H1 (cell line): ENCODE data around the gene KCNMB4. TPM values are rescaled to one million over a fixed set of nuclear protein-coding genes. Genes with fewer than 3 reads are reported as not detected.

ENCODE experiments used
- CTCF ChIA-PET: fragments of 300-600 bp; sonication (Branson Sonifier 250); formaldehyde crosslinking; loops from one replicate; lab custom pipeline; 2021; ENCODE audit not compliant: partially characterized antibody; lab: Charles Lee
- POLR2A ChIA-PET: fragments of 300-600 bp; sonication (Branson Sonifier 250); formaldehyde crosslinking; loops from one replicate; lab custom pipeline; 2021; ENCODE audit warnings: inconsistent platforms; ENCODE audit not compliant: partially characterized antibody; lab: Charles Lee
- DNase-seq, 2 experiments: peaks; one replicate each; pipeline versions ENCODE4 v3.0.0 to v3.0.0-alpha.2; 2010 to 2022; ENCODE audit warnings: low spot score in 2 of 2, low read depth in 1 of 2, mixed read lengths in 1 of 2
- FAIRE-seq: peaks from 2 replicates; lab custom pipeline; 2011; peaks lifted over from hg19 to GRCh38; lab: Jason Lieb, UNC
- H2AFZ ChIP-seq: 2 replicates; pipeline ENCODE4 v1.8.1; 2012; ENCODE audit warnings: low read length, inconsistent platforms
- H2AK5ac ChIP-seq: 2 replicates; pipeline ENCODE4 v1.6.1; 2013; ENCODE audit warnings: low read depth, low read length
- H2BK120ac ChIP-seq: replicated peaks from 2 replicates; pipeline ENCODE3; 2013; ENCODE audit warnings: low read depth, low read length, inconsistent platforms
- H2BK12ac ChIP-seq: 2 replicates; pipeline ENCODE4 v1.6.1; 2013; ENCODE audit warnings: low read depth, low read length
- H2BK15ac ChIP-seq: 2 replicates; pipeline ENCODE4 v1.6.1; 2013; ENCODE audit warnings: low read length
- H2BK20ac ChIP-seq: 2 replicates; pipeline ENCODE4 v1.6.1; 2013; ENCODE audit warnings: low read length
- H2BK5ac ChIP-seq: 2 replicates; pipeline ENCODE4 v1.6.1; 2013; ENCODE audit warnings: low read depth, low read length
- H3K14ac ChIP-seq: 2 replicates; pipeline ENCODE4 v1.6.1; 2013; ENCODE audit warnings: inconsistent platforms; ENCODE audit not compliant: insufficient read length
- H3K18ac ChIP-seq: 2 replicates; pipeline ENCODE4 v1.6.1; 2013; ENCODE audit warnings: low read length; ENCODE audit errors: extremely low read depth
- H3K23ac ChIP-seq: 2 replicates; pipeline ENCODE4 v1.6.1; 2013; ENCODE audit warnings: inconsistent platforms; ENCODE audit not compliant: insufficient read length
- H3K23me2 ChIP-seq: 2 replicates; pipeline ENCODE4 v1.6.1; 2013; ENCODE audit warnings: low read depth, low read length
- H3K27ac ChIP-seq: 2 replicates; pipeline ENCODE4 v1.6.1; 2011; ENCODE audit warnings: low read depth, low read length, inconsistent platforms
- H3K27me3 ChIP-seq, 4 experiments: replicated peaks in 1 of 4; 1 replicate in 1 of 4; 2 replicates in 3 of 4; pipeline versions ENCODE4 v1.6.1 to v1.8.1; 2011 to 2013; ENCODE audit warnings: low read length in 3 of 4, mild to moderate bottlenecking in 3 of 4, inconsistent platforms in 2 of 4, mixed read lengths in 2 of 4, moderate library complexity in 1 of 4; ENCODE audit not compliant: control insufficient read depth in 3 of 4, insufficient read depth in 3 of 4; ENCODE audit errors: extremely low read depth in 1 of 4
- H3K36me3 ChIP-seq, 4 experiments: 2 replicates each; pipeline versions ENCODE4 v1.6.1 to v1.8.1; 2011 to 2013; ENCODE audit warnings: mild to moderate bottlenecking in 4 of 4, low read length in 3 of 4, moderate library complexity in 2 of 4, control low read depth in 1 of 4, inconsistent platforms in 1 of 4; ENCODE audit not compliant: insufficient read depth in 4 of 4, control insufficient read depth in 2 of 4
- H3K4ac ChIP-seq: replicated peaks from 2 replicates; pipeline ENCODE3; 2013; ENCODE audit warnings: low read length, low read depth, mixed read lengths, inconsistent platforms; ENCODE audit not compliant: insufficient read length
- H3K4me1 ChIP-seq, 4 experiments: replicated peaks in 1 of 4; 1 replicate in 1 of 4; 2 replicates in 3 of 4; pipeline versions ENCODE4 v1.6.1 to v1.8.1; 2011 to 2013; ENCODE audit warnings: low read length in 3 of 4, inconsistent platforms in 2 of 4, mixed read lengths in 1 of 4; ENCODE audit not compliant: insufficient read depth in 4 of 4, control insufficient read depth in 3 of 4
- H3K4me2 ChIP-seq, 2 experiments: 2 replicates each; pipeline versions ENCODE4 v1.6.1 to v1.8.1; 2011 to 2013; ENCODE audit warnings: low read depth in 2 of 2, low read length in 2 of 2, control low read depth in 1 of 2, inconsistent platforms in 1 of 2, mild to moderate bottlenecking in 1 of 2; ENCODE audit not compliant: insufficient read depth in 1 of 2
- H3K4me3 ChIP-seq, 4 experiments: fragments of 200-600, 300-600 bp in 1 of 4; sonication (generic), shearing (Covaris generic), sonication (Bioruptor Twin) in 1 of 4; 2 replicates each; pipeline versions ENCODE4 v1.5.1 to v1.8.1; 2011 to 2016; ENCODE audit warnings: low read length in 4 of 4, low read depth in 3 of 4, control low read depth in 2 of 4, inconsistent platforms in 2 of 4, mild to moderate bottlenecking in 2 of 4, mixed read lengths in 1 of 4, moderate library complexity in 1 of 4; ENCODE audit not compliant: insufficient read depth in 2 of 4; ENCODE audit errors: extremely low read depth in 1 of 4
- H3K56ac ChIP-seq: replicated peaks from 2 replicates; pipeline ENCODE3; 2013; ENCODE audit warnings: low read depth, mild to moderate bottlenecking, mixed read lengths, low read length, inconsistent platforms; ENCODE audit not compliant: insufficient read length
- H3K79me1 ChIP-seq: 2 replicates; pipeline ENCODE4 v1.6.1; 2013; ENCODE audit warnings: low read depth, low read length, control low read depth
- H3K79me2 ChIP-seq, 2 experiments: 2 replicates each; pipeline versions ENCODE4 v1.6.1 to v1.8.1; 2012 to 2013; ENCODE audit warnings: low read length in 2 of 2, mild to moderate bottlenecking in 2 of 2, inconsistent platforms in 1 of 2; ENCODE audit not compliant: insufficient read depth in 2 of 2, control insufficient read depth in 1 of 2
- H3K9ac ChIP-seq, 4 experiments: replicated peaks in 1 of 4; 1 replicate in 1 of 4; 2 replicates in 3 of 4; pipeline versions ENCODE4 v1.6.1 to v1.8.1; 2011 to 2013; ENCODE audit warnings: low read depth in 3 of 4, low read length in 3 of 4, control low read depth in 2 of 4, mild to moderate bottlenecking in 2 of 4, moderate library complexity in 2 of 4, inconsistent platforms in 1 of 4; ENCODE audit errors: extremely low read depth in 1 of 4
- H3K9me3 ChIP-seq, 2 experiments: 2 replicates each; pipeline versions ENCODE4 v1.6.1 to v1.8.1; 2012 to 2013; ENCODE audit warnings: mild to moderate bottlenecking in 2 of 2, moderate library complexity in 2 of 2, control low read depth in 1 of 2, inconsistent platforms in 1 of 2, low read depth in 1 of 2, low read length in 1 of 2, mixed read lengths in 1 of 2; ENCODE audit not compliant: insufficient read depth in 2 of 2
- H4K20me1 ChIP-seq, 2 experiments: replicated peaks in 1 of 2; 2 replicates each; pipeline versions ENCODE3 to v1.8.1; 2011 to 2013; ENCODE audit warnings: inconsistent platforms in 2 of 2, low read length in 2 of 2, mild to moderate bottlenecking in 1 of 2; ENCODE audit not compliant: insufficient read depth in 2 of 2, control insufficient read depth in 1 of 2
- H4K5ac ChIP-seq: 2 replicates; pipeline ENCODE4 v1.6.1; 2013; ENCODE audit warnings: low read length, low read depth, mixed read lengths, inconsistent platforms; ENCODE audit not compliant: insufficient read length
- H4K8ac ChIP-seq: 2 replicates; pipeline ENCODE4 v1.8.0; 2013; ENCODE audit warnings: mild to moderate bottlenecking, moderate library complexity, low read length, inconsistent platforms; ENCODE audit not compliant: insufficient read depth; ENCODE audit errors: extremely low read depth
- H4K91ac ChIP-seq: replicated peaks from 2 replicates; pipeline ENCODE3; 2013; ENCODE audit warnings: low read length, mixed read lengths, inconsistent platforms; ENCODE audit not compliant: insufficient read length
- CTBP2 ChIP-seq: IDR thresholded peaks from 2 replicates; pipeline ENCODE4 v1.7.0; 2011; ENCODE audit warnings: borderline replicate concordance, mild to moderate bottlenecking, moderate library complexity, mixed read lengths, low read length; ENCODE audit not compliant: insufficient read depth, insufficient read length
- JUND ChIP-seq: IDR thresholded peaks from 2 replicates; pipeline ENCODE4 v1.6.1; 2011; ENCODE audit warnings: mild to moderate bottlenecking, improper control_type of control experiment, low read length
- NANOG ChIP-seq: IDR thresholded peaks from 2 replicates; pipeline ENCODE4 v1.6.1; 2011; ENCODE audit warnings: low read length, low read depth, mild to moderate bottlenecking, inconsistent platforms; ENCODE audit not compliant: insufficient read depth, poor library complexity, severe bottlenecking
- RBBP5 ChIP-seq: IDR thresholded peaks from 2 replicates; pipeline ENCODE4 v1.7.1; 2012; ENCODE audit warnings: low read depth, mild to moderate bottlenecking, inconsistent platforms, low read length, moderate library complexity, borderline replicate concordance
- SAP30 ChIP-seq: fragments of 300-600 bp; sonication (generic); IDR thresholded peaks from 2 replicates; pipeline ENCODE4 v1.7.1; 2012; ENCODE audit warnings: low read length, moderate library complexity, mild to moderate bottlenecking, inconsistent platforms; ENCODE audit not compliant: insufficient read depth, insufficient replicate concordance
- SRF ChIP-seq: IDR thresholded peaks from 2 replicates; pipeline ENCODE4 v1.6.1; 2011; ENCODE audit warnings: mild to moderate bottlenecking, low read depth, low read length, moderate library complexity
- SUZ12 ChIP-seq: fragments of 200-600 bp; sonication (generic); IDR thresholded peaks from 2 replicates; pipeline ENCODE4 v1.6.1; 2012; ENCODE audit warnings: mild to moderate bottlenecking, inconsistent platforms, low read length, moderate library complexity, mixed read lengths
- WGBS, 2 experiments: shearing (Covaris generic) in 1 of 2; methylation state at CpG; one replicate each; pipeline versions ENCODE4 v1.1.6 to v1.1.7; 2013 to 2015; ENCODE audit warnings: low lambda C conversion rate in 2 of 2, mixed read lengths in 2 of 2, inconsistent platforms in 1 of 2, low coverage in 1 of 2, missing lambda C conversion rate in 1 of 2; ENCODE audit not compliant: insufficient replicate concordance in 2 of 2, insufficient coverage in 1 of 2, insufficient read length in 1 of 2; ENCODE audit errors: extremely low coverage in 1 of 2, missing lambda C conversion rate in 1 of 2; 5-methylcytosine and 5-hydroxymethylcytosine counted together
- polyA plus RNA-seq, 7 experiments: library from polyadenylated mRNA; depleted of rRNA in 3 of 7; stranded (reverse) in 5 of 7; unstranded in 2 of 7; fragments of >200 nt in 5 of 7; fragments of 200-250 nt in 2 of 7; gene quantifications; 1 replicate in 5 of 7; 2 replicates in 1 of 7; 4 replicates in 1 of 7; pipeline versions ENCODE4 v1.2.1 to v1.2.3, GENCODE V29; 2011 to 2013; ENCODE audit warnings: missing spikeins in 2 of 7, mixed read lengths in 2 of 7
- total RNA-seq: library from RNA; stranded (reverse); fragmentation: NEBNext Ultra II Directional; extraction: Animal tissue kit (Norgen Biotek cat#: 25700); gene quantifications from 2 replicates; pipeline ENCODE4 v1.2.1, GENCODE V29; 2021
- TF ChIP-seq, protein P1 (sequence below), 3 experiments: IDR thresholded peaks; 1 replicate in 2 of 3; 2 replicates in 1 of 3; pipeline versions ENCODE4 v1.5.1 to v1.6.1; 2011; ENCODE audit warnings: low read length in 3 of 3, mild to moderate bottlenecking in 3 of 3, inconsistent platforms in 2 of 3, low read depth in 1 of 3, moderate library complexity in 1 of 3; ENCODE audit not compliant: insufficient read depth in 1 of 3; ENCODE audit errors: control extremely low read depth in 1 of 3
- TF ChIP-seq, protein P2 (sequence below): IDR thresholded peaks from 2 replicates; pipeline ENCODE4 v1.6.1; 2011; ENCODE audit warnings: low read length, improper control_type of control experiment

KCNMB4 gene
- total and polyA plus RNA-seq, 2 of the 8 experiments (the other 6 are each of a cell fraction or from before 2014, with no cell fraction given), result 10.9 to 16.0 TPM

DNA sequence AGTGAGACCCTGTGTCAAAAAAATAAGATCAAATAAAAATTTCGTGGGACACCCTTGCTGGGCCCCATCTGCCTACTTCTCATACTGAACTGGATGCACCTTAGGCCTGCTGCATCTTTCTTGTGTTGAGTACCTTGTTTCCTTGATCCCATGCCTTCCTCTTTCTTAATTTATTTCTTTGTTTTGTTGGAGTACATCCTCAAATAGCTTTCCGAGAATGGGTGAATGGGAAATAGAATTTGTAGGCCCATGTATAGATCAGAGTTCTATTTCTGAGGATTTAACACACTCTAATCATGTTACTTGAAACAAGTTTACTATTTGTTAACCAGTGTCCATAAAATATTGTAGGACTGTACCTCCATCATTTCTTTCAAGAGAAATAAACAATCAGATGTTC lies 23.6 kb downstream of the KCNMB4 start:
- POLR2A ChIA-PET, result no interaction called here
- no peak for TF ChIP-seq JUND
- TF ChIP-seq SUZ12, result no peak
- no peak for TF ChIP-seq SRF
- TF ChIP-seq, protein P1, sequence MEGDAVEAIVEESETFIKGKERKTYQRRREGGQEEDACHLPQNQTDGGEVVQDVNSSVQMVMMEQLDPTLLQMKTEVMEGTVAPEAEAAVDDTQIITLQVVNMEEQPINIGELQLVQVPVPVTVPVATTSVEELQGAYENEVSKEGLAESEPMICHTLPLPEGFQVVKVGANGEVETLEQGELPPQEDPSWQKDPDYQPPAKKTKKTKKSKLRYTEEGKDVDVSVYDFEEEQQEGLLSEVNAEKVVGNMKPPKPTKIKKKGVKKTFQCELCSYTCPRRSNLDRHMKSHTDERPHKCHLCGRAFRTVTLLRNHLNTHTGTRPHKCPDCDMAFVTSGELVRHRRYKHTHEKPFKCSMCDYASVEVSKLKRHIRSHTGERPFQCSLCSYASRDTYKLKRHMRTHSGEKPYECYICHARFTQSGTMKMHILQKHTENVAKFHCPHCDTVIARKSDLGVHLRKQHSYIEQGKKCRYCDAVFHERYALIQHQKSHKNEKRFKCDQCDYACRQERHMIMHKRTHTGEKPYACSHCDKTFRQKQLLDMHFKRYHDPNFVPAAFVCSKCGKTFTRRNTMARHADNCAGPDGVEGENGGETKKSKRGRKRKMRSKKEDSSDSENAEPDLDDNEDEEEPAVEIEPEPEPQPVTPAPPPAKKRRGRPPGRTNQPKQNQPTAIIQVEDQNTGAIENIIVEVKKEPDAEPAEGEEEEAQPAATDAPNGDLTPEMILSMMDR (IDR thresholded peaks at IDR 0.05; ENCODE audit: control extremely low read depth in 1 of 3, insufficient read depth in 1 of 3, low read depth in 1 of 3, low read length in 3 of 3), result no peak
- TF ChIP-seq SAP30, result no peak
- TF ChIP-seq, protein P2, sequence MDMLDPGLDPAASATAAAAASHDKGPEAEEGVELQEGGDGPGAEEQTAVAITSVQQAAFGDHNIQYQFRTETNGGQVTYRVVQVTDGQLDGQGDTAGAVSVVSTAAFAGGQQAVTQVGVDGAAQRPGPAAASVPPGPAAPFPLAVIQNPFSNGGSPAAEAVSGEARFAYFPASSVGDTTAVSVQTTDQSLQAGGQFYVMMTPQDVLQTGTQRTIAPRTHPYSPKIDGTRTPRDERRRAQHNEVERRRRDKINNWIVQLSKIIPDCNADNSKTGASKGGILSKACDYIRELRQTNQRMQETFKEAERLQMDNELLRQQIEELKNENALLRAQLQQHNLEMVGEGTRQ, result no peak
- no peak for TF ChIP-seq CTBP2
- no peak for TF ChIP-seq RBBP5
- TF ChIP-seq NANOG, result no peak

More for the DNA sequence above, 23.6 kb downstream of the KCNMB4 start:
- Histone ChIP-seq H3K4me2 (no peak overlapping the region), H4K8ac (no peak overlapping the region), H3K23me2 (no peaks in the 10 kb centered on the region), H3K27ac (no peak overlapping the region), H3K4me3 (no peak overlapping the region), H3K23ac (no peak overlapping the region), H3K79me1 (no peaks in the 10 kb centered on the region), H3K36me3 (no peaks in the 10 kb centered on the region), H2BK120ac (no peak overlapping the region), H3K14ac (no peak overlapping the region), H2BK5ac (no peak overlapping the region), H2AFZ (no peak overlapping the region), H3K9ac (no peak overlapping the region), H4K20me1 (no peaks in the 10 kb centered on the region), H3K27me3 (no peaks in the 10 kb centered on the region), H3K56ac (no peak overlapping the region), H2BK15ac (no peak overlapping the region), H3K9me3 (no peaks in the 10 kb centered on the region), H2BK12ac (no peak overlapping the region), H3K79me2 (peaks cover 0 to 2% of the 10 kb centered on the region in 2 experiments; a peak in 1 of 4 replicates), H2AK5ac (no peak overlapping the region), H2BK20ac (no peak overlapping the region), H4K5ac (no peak overlapping the region), H4K91ac (no peak overlapping the region), H3K18ac (no peak overlapping the region), H3K4ac (no peak overlapping the region), H3K4me1 (no peaks in the 10 kb centered on the region)
- WGBS, 2 experiments, result 93% methylated on average over 2 of the region's 2 CpGs; no CpG with 5 or more reads in 1 of the 2 experiments
- CTCF ChIA-PET, result interaction anchor here (1.3 kb wide), 1 partner anchor 14 kb away, joined by 3 read pairs; no protein-coding TSS in a partner anchor
- DNase-seq (no peak), FAIRE-seq (no peak)
